IMR-90 (cell line): ENCODE measurements around the gene LGALS12. TPM values are rescaled to one million over a fixed set of nuclear protein-coding genes. Genes with fewer than 3 reads are reported as not detected.

Experiments used
- ATAC-seq: fragments of 200-7000 bp; cut with Tn5 transposase; 2 replicates; pipeline ENCODE4 v1.9.1; 2020; ENCODE audit warnings: low read depth, mild to moderate bottlenecking, moderate library complexity
- BruUV-seq: library from RNA; stranded (reverse); fragments of 400-500 nt; replicated peaks from 2 replicates; lab custom pipeline; 2021; lab: Mats Ljungman, UMichigan
- CTCF ChIA-PET: fragments of 300-600 bp; formaldehyde crosslinking; extraction: SDS; loops from one replicate; lab custom pipeline; 2021; ENCODE audit warnings: antibody characterized with exemption; lab: Yijun Ruan, JAX
- POLR2A ChIA-PET: fragments of 300-600 bp; sonication (Branson Sonifier 250); formaldehyde crosslinking; loops from one replicate; lab custom pipeline; 2022; ENCODE audit warnings: antibody characterized with exemption; ENCODE audit not compliant: unreplicated experiment; lab: Charles Lee
- DNase-seq: peaks from one replicate; pipeline ENCODE4 v3.0.0; 2013
- H2AFZ ChIP-seq: replicated peaks from 2 replicates; pipeline ENCODE3; 2013; ENCODE audit warnings: low read length, mild to moderate bottlenecking; ENCODE audit not compliant: poor library complexity
- H2AK5ac ChIP-seq: 2 replicates; pipeline ENCODE4 v1.6.1; 2013; ENCODE audit warnings: low read depth, low read length, inconsistent platforms
- H2AK9ac ChIP-seq: replicated peaks from 2 replicates; pipeline ENCODE3; 2013; ENCODE audit warnings: mild to moderate bottlenecking, low read depth, low read length, moderate library complexity; ENCODE audit not compliant: poor library complexity
- H2BK120ac ChIP-seq: 2 replicates; pipeline ENCODE4 v1.6.1; 2013; ENCODE audit warnings: low read depth, low read length, inconsistent platforms
- H2BK15ac ChIP-seq: 3 replicates; pipeline ENCODE4 v1.6.1; 2013; ENCODE audit warnings: low read depth, low read length, inconsistent platforms
- H2BK20ac ChIP-seq: 2 replicates; pipeline ENCODE4 v1.6.1; 2013; ENCODE audit warnings: low read depth, mild to moderate bottlenecking, inconsistent platforms, low read length, moderate library complexity
- H2BK5ac ChIP-seq: 2 replicates; pipeline ENCODE4 v1.6.1; 2013; ENCODE audit warnings: mild to moderate bottlenecking, low read depth, low read length, inconsistent platforms; ENCODE audit not compliant: poor library complexity, severe bottlenecking
- H3K14ac ChIP-seq: replicated peaks from 2 replicates; pipeline ENCODE4 v1.6.1; 2013; ENCODE audit warnings: low read depth, low read length, inconsistent platforms
- H3K18ac ChIP-seq: 2 replicates; pipeline ENCODE4 v1.6.1; 2013; ENCODE audit warnings: low read depth, low read length, control low read depth
- H3K23ac ChIP-seq: 2 replicates; pipeline ENCODE4 v1.6.1; 2013; ENCODE audit warnings: low read depth, low read length, inconsistent platforms
- H3K27ac ChIP-seq: 2 replicates; pipeline ENCODE4 v1.5.1; 2013; ENCODE audit warnings: mild to moderate bottlenecking, control low read depth, low read length; ENCODE audit not compliant: insufficient read depth
- H3K27me3 ChIP-seq: 2 replicates; pipeline ENCODE4 v1.6.1; 2013; ENCODE audit warnings: low read length; ENCODE audit not compliant: control insufficient read depth, insufficient read depth
- H3K36me3 ChIP-seq: 2 replicates; pipeline ENCODE4 v1.6.1; 2013; ENCODE audit warnings: low read length, mixed read lengths; ENCODE audit not compliant: control insufficient read depth, insufficient read depth
- H3K4ac ChIP-seq: 2 replicates; pipeline ENCODE4 v1.6.1; 2013; ENCODE audit warnings: low read depth, low read length, inconsistent platforms
- H3K4me1 ChIP-seq: 2 replicates; pipeline ENCODE4 v1.6.1; 2013; ENCODE audit warnings: low read length, mixed read lengths; ENCODE audit not compliant: control insufficient read depth, insufficient read depth
- H3K4me2 ChIP-seq: 2 replicates; pipeline ENCODE4 v1.6.1; 2013; ENCODE audit warnings: low read depth, mild to moderate bottlenecking, control low read depth, low read length, moderate library complexity
- H3K4me3 ChIP-seq: 2 replicates; pipeline ENCODE4 v1.5.1; 2013; ENCODE audit warnings: low read depth, mild to moderate bottlenecking, control low read depth, low read length, moderate library complexity; ENCODE audit not compliant: insufficient read depth
- H3K56ac ChIP-seq: 2 replicates; pipeline ENCODE4 v1.6.1; 2013; ENCODE audit warnings: low read length, inconsistent platforms; ENCODE audit not compliant: insufficient read depth; ENCODE audit errors: extremely low read depth
- H3K79me1 ChIP-seq, 2 experiments: 2 replicates each; pipeline ENCODE4 v1.6.1; 2013; ENCODE audit warnings: low read length in 2 of 2, inconsistent platforms in 1 of 2, low read depth in 1 of 2
- H3K9ac ChIP-seq: 2 replicates; pipeline ENCODE4 v1.6.1; 2013; ENCODE audit warnings: low read depth, low read length, control low read depth
- H3K9me1 ChIP-seq: 2 replicates; pipeline ENCODE4 v1.6.1; 2013; ENCODE audit warnings: low read length, inconsistent platforms; ENCODE audit not compliant: insufficient read depth
- H3K9me3 ChIP-seq: 2 replicates; pipeline ENCODE4 v1.6.1; 2013; ENCODE audit warnings: low read length; ENCODE audit not compliant: control insufficient read depth, insufficient read depth
- H4K20me1 ChIP-seq: 2 replicates; pipeline ENCODE4 v1.6.1; 2013; ENCODE audit warnings: low read length, inconsistent platforms; ENCODE audit not compliant: insufficient read depth
- H4K5ac ChIP-seq: 2 replicates; pipeline ENCODE4 v1.6.1; 2013; ENCODE audit warnings: mild to moderate bottlenecking, low read depth, low read length, control low read depth
- H4K8ac ChIP-seq, 2 experiments: 2 replicates each; pipeline ENCODE4 v1.6.1; 2013; ENCODE audit warnings: low read depth in 2 of 2, low read length in 2 of 2, control low read depth in 1 of 2, inconsistent platforms in 1 of 2
- H4K91ac ChIP-seq: 2 replicates; pipeline ENCODE4 v1.6.1; 2013; ENCODE audit warnings: low read depth, low read length, inconsistent platforms; ENCODE audit not compliant: insufficient read depth
- BHLHE40 ChIP-seq: fragments of 150-350 bp; IDR thresholded peaks from 2 replicates; pipeline ENCODE4 v1.6.1; 2016; ENCODE audit warnings: mild to moderate bottlenecking, low read depth, low read length
- CEBPB ChIP-seq: IDR thresholded peaks from 2 replicates; pipeline ENCODE4 v1.6.1; 2012; ENCODE audit warnings: low read depth, low read length, improper control_type of control experiment
- CHD1 ChIP-seq: IDR thresholded peaks from 2 replicates; pipeline ENCODE4 v1.6.1; 2012; ENCODE audit warnings: low read depth, low read length, improper control_type of control experiment
- CTCF ChIP-seq: conservative IDR thresholded peaks from 2 replicates; pipeline ENCODE4 v1.5.1; 2012; ENCODE audit warnings: mild to moderate bottlenecking, low read depth, low read length, improper control_type of control experiment
- ELK1 ChIP-seq: fragments of 150-350 bp; IDR thresholded peaks from 2 replicates; pipeline ENCODE4 v1.6.1; 2016; ENCODE audit warnings: low read depth, mild to moderate bottlenecking, low read length, moderate library complexity, borderline replicate concordance
- FOS ChIP-seq: fragments of 150-350 bp; IDR thresholded peaks from 2 replicates; pipeline ENCODE4 v1.6.1; 2016; ENCODE audit warnings: low read depth, low read length
- MAZ ChIP-seq: IDR thresholded peaks from 2 replicates; pipeline ENCODE4 v1.6.1; 2012; ENCODE audit warnings: low read depth, mild to moderate bottlenecking, low read length, improper control_type of control experiment, moderate library complexity, borderline replicate concordance
- MXI1 ChIP-seq: IDR thresholded peaks from 2 replicates; pipeline ENCODE4 v1.6.1; 2012; ENCODE audit warnings: low read depth, mild to moderate bottlenecking, low read length, moderate library complexity, borderline replicate concordance
- NFE2L2 ChIP-seq: fragments of 150-350 bp; IDR thresholded peaks from 2 replicates; pipeline ENCODE4 v1.6.1; 2016; ENCODE audit warnings: low read depth, mild to moderate bottlenecking, low read length
- POLR2A ChIP-seq: IDR thresholded peaks from 2 replicates; pipeline ENCODE4 v1.6.1; 2012; ENCODE audit warnings: mild to moderate bottlenecking, low read depth, low read length
- RAD21 ChIP-seq: IDR thresholded peaks from 2 replicates; pipeline ENCODE4 v1.6.1; 2012; ENCODE audit warnings: low read length, improper control_type of control experiment
- RCOR1 ChIP-seq: IDR thresholded peaks from 2 replicates; pipeline ENCODE4 v1.6.1; 2012; ENCODE audit warnings: mild to moderate bottlenecking, low read length, improper control_type of control experiment; ENCODE audit not compliant: insufficient replicate concordance
- RFX5 ChIP-seq: IDR thresholded peaks from 2 replicates; pipeline ENCODE4 v1.8.0; 2012; ENCODE audit warnings: low read depth, mild to moderate bottlenecking, low read length, moderate library complexity
- SMC3 ChIP-seq: fragments of 150-350 bp; IDR thresholded peaks from 2 replicates; pipeline ENCODE4 v1.6.1; 2016; ENCODE audit warnings: low read depth, mild to moderate bottlenecking, antibody characterized with exemption, low read length, moderate library complexity
- USF2 ChIP-seq: fragments of 150-350 bp; IDR thresholded peaks from 2 replicates; pipeline ENCODE4 v1.6.1; 2017; ENCODE audit warnings: mild to moderate bottlenecking, antibody characterized with exemption, low read length, low read depth
- WGBS, 2 experiments: methylation state at CpG; one replicate each; pipeline versions ENCODE4 v1.1.5 to v1.1.7; 2013; ENCODE audit warnings: missing lambda C conversion rate in 2 of 2; ENCODE audit not compliant: insufficient read length in 1 of 2; ENCODE audit errors: extremely low coverage in 2 of 2; 5-methylcytosine and 5-hydroxymethylcytosine counted together
- dilution Hi-C: fragments of 300-500 bp; cut with HindIII; formaldehyde crosslinking; loops from one replicate; pipeline ENCODE4 v1.14.3; 2018; ENCODE audit warnings: low sequenced_read_pairs; ENCODE audit not compliant: unreplicated experiment
- in situ Hi-C: fragments of 300-500 bp; cut with MboI; formaldehyde crosslinking; loops from 3 replicates; pipeline ENCODE4 v1.14.3; 2019; ENCODE audit warnings: low sequenced_read_pairs, inconsistent platforms, mixed read lengths
- intact Hi-C: fragments of 100-400 bp; cut with micrococcal nuclease; formaldehyde crosslinking; loops from 2 replicates; pipeline ENCODE4 v1.10.0; 2022
- polyA plus RNA-seq, 3 experiments: library from polyadenylated mRNA; depleted of rRNA; stranded (reverse); fragments of >200 nt; gene quantifications; 2 replicates each; pipeline ENCODE4 v1.2.3, GENCODE V29; 2012; ENCODE audit warnings: low replicate concordance in 1 of 3
- total RNA-seq: library from RNA; depleted of rRNA; stranded (reverse); fragments of >200 nt; gene quantifications from 2 replicates; pipeline ENCODE4 v1.2.3, GENCODE V29; 2012

LGALS12 gene
- total and polyA plus RNA-seq, 2 of the 4 experiments (the other 2 are of a cell fraction) = not detected

GRCh38 chr11:63504933-63505586, 824 bp upstream of the LGALS12 start:
- Histone ChIP-seq H2AK5ac (no peak overlapping the region), H2AFZ (no peak overlapping the region), H3K4me3 (no peak overlapping the region), H3K27me3 (peaks cover 2% of the 10 kb centered on the region; the same call in 1 of the 2 replicates), H2AK9ac (no peak overlapping the region), H3K4me2 (no peak overlapping the region), H4K20me1 (no peaks in the 10 kb centered on the region), H3K9me1 (no peaks in the 10 kb centered on the region), H4K5ac (no peak overlapping the region), H3K4me1 (no peaks in the 10 kb centered on the region), H3K18ac (no peak overlapping the region), H3K14ac (no peak overlapping the region), H3K23ac (no peak overlapping the region), H2BK20ac (no peak overlapping the region), H4K91ac (no peak overlapping the region), H3K9me3 (peaks cover 4% of the 10 kb centered on the region), H4K8ac (no peak overlapping the region), H2BK15ac (no peak overlapping the region), H2BK120ac (no peak overlapping the region), H3K27ac (no peak overlapping the region), H3K9ac (no peak overlapping the region), H3K4ac (no peak overlapping the region), H3K79me1 (no peaks in the 10 kb centered on the region), H2BK5ac (no peak overlapping the region), H3K36me3 (no peaks in the 10 kb centered on the region), H3K56ac (no peak overlapping the region)
- intact Hi-C loops (no loop called here), in situ Hi-C loops (no loop called here), dilution Hi-C loops (no loop called here)
- CTCF ChIA-PET = no interaction called here
- no TSS peak for BruUV-seq
- ATAC-seq = no peak
- TF ChIP-seq RFX5 = no peak
- TF ChIP-seq MXI1 = no peak
- TF ChIP-seq SMC3 = no peak
- no peak for TF ChIP-seq CTCF
- TF ChIP-seq BHLHE40 = no peak
- no peak for TF ChIP-seq USF2
- no peak for TF ChIP-seq CHD1
- no peak for TF ChIP-seq POLR2A
- TF ChIP-seq RCOR1 = no peak
- TF ChIP-seq CEBPB = no peak
- no peak for TF ChIP-seq MAZ
- TF ChIP-seq FOS = no peak
- TF ChIP-seq ELK1 = no peak
- no peak for TF ChIP-seq RAD21
- no peak for TF ChIP-seq NFE2L2
- DNase-seq = no peak
- 40% methylated on average over 2 of the region's 4 CpGs; no CpG with 5 or more reads in 1 of the 2 experiments for WGBS, 2 experiments
- POLR2A ChIA-PET = no interaction called here
